ENCODE results near the gene OR7G2.
"Not testable (repeated sequence)": the region's sequence is repeated elsewhere in the genome, so short reads cannot be mapped to it uniquely, and the experiment has no call there.

The OR7G2 gene

GRCh38 chr19:9057505-9058258 lies 49.6 kb downstream of the OR7G2 start:
- DNase-seq (no peak), ATAC-seq (no peak)
- Mint-ChIP-seq H3K36me3 (ENCODE audit: low read depth) (no peaks in the 10 kb centered on the region), H3K27me3 (peaks cover 2% of the 10 kb centered on the region), H3K27ac (no peak overlapping the region), H3K4me3 (no peak overlapping the region), H3K9me3 (no peaks in the 10 kb centered on the region), H3K4me1 (no peaks in the 10 kb centered on the region)

GRCh38 chr19:9056131-9056530 lies 51.1 kb downstream of the OR7G2 start:
- not testable (repeated sequence) for ATAC-seq; H3K27ac Mint-ChIP-seq; H3K36me3 Mint-ChIP-seq (ENCODE audit: low read depth); H3K9me3 Mint-ChIP-seq; H3K4me3 Mint-ChIP-seq; H3K27me3 Mint-ChIP-seq; DNase-seq; H3K4me1 Mint-ChIP-seq

- ATAC-seq: no peak
- DNase-seq: no peak
- Mint-ChIP-seq H3K27ac (no peak overlapping the region), H3K4me3 (no peak overlapping the region), H3K27me3 (peaks cover 2% of the 10 kb centered on the region), H3K4me1 (no peaks in the 10 kb centered on the region), H3K9me3 (no peaks in the 10 kb centered on the region), H3K36me3 (ENCODE audit: low read depth) (no peaks in the 10 kb centered on the region)
Measured at GRCh38 chr19:9054765-9055164, 52.5 kb downstream of the OR7G2 start.

- H3K9me3 Mint-ChIP-seq: no peaks in the 10 kb centered on the region
- no peak overlapping the region for H3K4me3 Mint-ChIP-seq
- no peak for ATAC-seq
- DNase-seq: no peak
- H3K27me3 Mint-ChIP-seq: peaks cover 2% of the 10 kb centered on the region
- H3K4me1 Mint-ChIP-seq: no peaks in the 10 kb centered on the region
- H3K27ac Mint-ChIP-seq: no peak overlapping the region
- H3K36me3 Mint-ChIP-seq (ENCODE audit: low read depth): no peaks in the 10 kb centered on the region
Measured at GRCh38 chr19:9054207-9054606, 53.1 kb downstream of the OR7G2 start.

- H3K27me3 Mint-ChIP-seq; H3K4me1 Mint-ChIP-seq; ATAC-seq; H3K9me3 Mint-ChIP-seq; H3K4me3 Mint-ChIP-seq; DNase-seq; H3K36me3 Mint-ChIP-seq (ENCODE audit: low read depth); H3K27ac Mint-ChIP-seq: not testable (repeated sequence)
Measured at GRCh38 chr19:9053674-9054073, 53.6 kb downstream of the OR7G2 start.

- DNase-seq (no peak), ATAC-seq (no peak)
- H3K27ac Mint-ChIP-seq: no peak overlapping the region
- no peaks in the 10 kb centered on the region for H3K9me3 Mint-ChIP-seq
- peaks cover 2% of the 10 kb centered on the region for H3K27me3 Mint-ChIP-seq
- H3K36me3 Mint-ChIP-seq (ENCODE audit: low read depth): no peaks in the 10 kb centered on the region
- no peaks in the 10 kb centered on the region for H3K4me1 Mint-ChIP-seq
- no peak overlapping the region for H3K4me3 Mint-ChIP-seq
Measured at GRCh38 chr19:9052894-9053293, 54.4 kb downstream of the OR7G2 start.
